ENCODE measurements around the gene KIF17. TPM values are rescaled to one million over a fixed set of nuclear protein-coding genes. Genes with fewer than 3 reads are reported as not detected.
"Not testable (repeated sequence)": the region's sequence is repeated elsewhere in the genome, so short reads cannot be mapped to it uniquely, and the experiment has no call there.

KIF17 gene
- total RNA-seq, 1 experiment from 2014 or later = 0.86 TPM

GRCh38 chr1:20727746-20728316 is 10.0 kb upstream of the KIF17 start:
- no peak for DNase-seq (ENCODE audit: low read depth)

- DNase-seq (ENCODE audit: low read depth) = no peak
Measured at GRCh38 chr1:20726932-20727745, 9.3 kb upstream of the KIF17 start.

DNA sequence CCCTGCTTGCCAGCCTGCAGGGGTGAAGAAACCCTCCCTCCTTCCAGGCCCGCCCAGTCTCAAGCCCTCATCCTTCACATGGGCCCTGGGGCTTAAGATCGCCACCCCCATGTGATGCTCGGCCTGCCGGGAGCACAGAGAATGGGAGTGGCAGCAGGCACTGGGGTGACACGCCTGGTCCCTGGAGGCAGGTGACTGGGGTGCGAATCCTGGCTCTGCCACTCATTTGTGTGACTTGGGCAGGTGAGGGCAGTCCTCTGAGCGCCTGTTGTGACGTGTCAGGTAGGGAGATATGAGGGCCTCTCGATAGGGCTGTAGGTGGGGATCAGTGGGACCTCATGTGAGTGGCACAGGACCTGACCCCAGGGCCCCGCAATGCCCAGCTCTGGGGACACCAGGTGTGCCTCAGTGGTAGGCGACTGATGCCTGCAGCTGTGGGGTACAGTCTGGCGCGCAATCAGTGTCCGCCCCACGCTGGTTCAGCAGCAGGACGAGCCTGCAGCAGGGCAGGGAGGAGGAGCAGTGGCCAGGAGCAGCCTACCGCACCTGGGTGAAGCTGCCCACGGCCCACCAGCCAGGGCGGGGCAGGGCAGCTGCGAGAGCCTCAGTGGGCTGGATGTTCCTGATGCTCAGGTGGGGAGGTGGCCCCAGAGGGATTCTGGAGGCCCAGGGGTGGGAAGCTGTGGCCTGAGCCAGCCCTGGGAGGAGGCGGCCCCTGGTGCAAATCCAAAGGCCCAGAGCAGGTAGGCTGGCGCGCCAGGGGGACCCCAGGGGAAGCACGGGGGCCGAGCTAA is 8.5 kb upstream of the KIF17 start:
- DNase-seq (ENCODE audit: low read depth) = no peak

- peak; percentile 78 for DNase-seq (ENCODE audit: low read depth)
Measured at GRCh38 chr1:20725189-20726117, 7.6 kb upstream of the KIF17 start.

- DNase-seq (ENCODE audit: low read depth) = no peak
Measured at GRCh38 chr1:20724364-20725188, 6.8 kb upstream of the KIF17 start.

GRCh38 chr1:20723537-20724363 is 5.9 kb upstream of the KIF17 start:
- no peak for DNase-seq (ENCODE audit: low read depth)

DNA sequence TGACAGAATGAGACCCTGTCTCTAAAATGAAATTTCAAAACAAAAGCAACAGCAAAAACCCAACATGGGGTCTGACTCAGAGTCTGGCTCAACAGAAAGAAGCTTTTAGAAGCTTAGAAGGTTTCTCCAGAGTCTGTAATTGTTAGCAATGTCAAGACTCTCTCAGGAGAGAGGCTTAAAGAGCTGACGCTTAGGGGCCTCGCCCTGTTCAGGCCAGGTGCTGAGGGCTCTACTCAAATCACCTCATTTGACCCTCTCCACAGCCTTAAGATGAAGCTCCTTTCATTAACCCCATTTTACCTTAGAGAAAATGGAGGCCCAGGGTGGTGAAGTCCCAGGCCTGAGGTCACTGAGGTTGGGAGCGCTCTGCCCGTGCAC is 5.3 kb upstream of the KIF17 start:
- no peak for DNase-seq (ENCODE audit: low read depth)

GRCh38 chr1:20721117-20722061 is 3.6 kb upstream of the KIF17 start:
- no peak for DNase-seq (ENCODE audit: low read depth)

DNA sequence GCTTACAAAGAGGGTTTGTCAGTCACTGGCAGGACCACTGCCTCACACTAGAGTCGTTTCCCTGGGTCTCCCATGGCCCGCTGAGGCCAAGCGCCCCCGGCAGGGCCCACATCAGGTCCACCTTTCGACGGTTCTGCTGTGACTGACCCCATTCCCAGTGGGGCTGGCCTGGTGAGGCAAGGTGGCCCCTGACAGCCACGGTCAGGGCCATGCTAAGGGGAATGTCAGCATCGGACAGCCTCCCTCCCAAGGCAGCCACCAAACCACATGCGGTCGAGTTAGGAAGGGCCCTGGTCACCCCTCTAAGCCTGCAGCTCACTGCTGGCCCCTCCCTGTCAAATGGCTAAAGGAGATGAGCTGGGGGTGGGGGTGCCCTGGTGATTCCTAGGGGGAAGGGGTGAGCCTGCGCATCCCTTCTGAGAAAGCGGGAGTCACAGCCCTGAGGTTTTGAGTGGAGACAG is 2.9 kb upstream of the KIF17 start:
- no peak for DNase-seq (ENCODE audit: low read depth)

GRCh38 chr1:20719871-20720620 is 2.2 kb upstream of the KIF17 start:
- DNase-seq (ENCODE audit: low read depth) = no peak

GRCh38 chr1:20719261-20719660 is 1.5 kb upstream of the KIF17 start:
- no peak for DNase-seq (ENCODE audit: low read depth)

DNA sequence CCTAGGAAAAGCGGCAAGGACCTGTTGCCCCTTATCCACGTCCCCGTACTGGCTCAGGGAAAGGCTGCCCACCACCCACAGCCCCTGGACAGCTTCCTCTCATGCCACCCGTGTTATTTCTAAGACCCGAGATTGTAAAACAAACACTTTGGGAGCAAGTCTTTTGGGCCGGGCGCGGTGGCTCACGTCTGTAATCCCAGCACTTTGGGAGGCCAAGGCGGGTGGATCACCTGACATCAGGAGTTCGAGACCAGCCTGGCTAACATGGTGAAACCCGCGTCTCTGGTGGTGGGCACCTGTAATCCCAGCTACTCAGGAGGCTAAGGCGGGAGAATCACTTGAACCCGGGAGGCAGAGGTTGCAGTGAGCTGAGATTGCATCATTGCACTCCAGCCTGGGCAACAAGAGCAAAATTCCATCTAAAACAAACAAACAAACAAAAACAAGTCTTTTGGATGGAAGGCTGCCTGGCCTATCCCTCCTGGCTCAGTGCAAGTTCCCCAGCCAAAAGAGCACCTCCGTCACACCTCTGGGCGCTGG is 606 bp upstream of the KIF17 start:
- DNase-seq (ENCODE audit: low read depth) = not testable (repeated sequence)

DNA sequence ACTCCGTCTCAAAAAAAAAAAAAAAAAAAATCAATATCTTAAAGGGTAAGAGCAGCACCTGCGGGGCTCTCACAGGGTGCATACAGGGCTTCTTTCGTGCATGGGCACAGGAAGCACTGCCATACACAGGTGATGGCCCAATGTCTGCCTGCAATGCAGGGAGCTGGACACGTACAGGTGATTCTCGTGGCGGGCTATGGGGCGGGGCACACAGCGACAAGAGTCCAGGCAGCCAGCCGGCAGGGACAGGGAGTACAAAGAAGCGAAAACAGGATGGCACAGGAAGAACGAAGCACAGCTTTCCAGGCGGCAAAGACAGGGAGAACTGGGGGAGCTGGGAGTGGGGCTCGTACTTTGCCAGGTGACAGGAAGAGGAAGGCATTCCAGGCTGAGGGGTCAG is 1.6 kb downstream of the KIF17 start:
- DNase-seq (ENCODE audit: low read depth) = no peak

DNA sequence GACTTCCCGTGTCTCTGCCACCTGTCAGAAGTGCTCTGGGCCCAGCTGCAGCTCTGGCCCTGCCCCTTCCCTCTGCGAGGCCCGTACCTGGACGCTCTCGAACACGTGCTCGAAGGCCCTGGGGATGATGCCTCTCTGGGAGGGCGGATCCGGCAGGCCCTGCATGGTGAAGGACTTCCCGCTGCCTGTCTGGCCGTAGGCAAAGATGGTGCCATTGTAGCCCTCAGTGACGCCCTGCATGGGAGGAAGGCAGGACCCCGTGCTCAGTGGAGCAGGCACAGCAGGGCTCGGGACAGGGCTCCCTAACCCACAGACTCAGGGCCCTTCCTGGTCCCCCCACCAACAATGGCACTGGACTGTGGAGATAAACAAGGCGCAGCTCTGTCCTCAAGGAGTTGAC is 2.4 kb downstream of the KIF17 start:
- DNase-seq (ENCODE audit: low read depth) = no peak

DNA sequence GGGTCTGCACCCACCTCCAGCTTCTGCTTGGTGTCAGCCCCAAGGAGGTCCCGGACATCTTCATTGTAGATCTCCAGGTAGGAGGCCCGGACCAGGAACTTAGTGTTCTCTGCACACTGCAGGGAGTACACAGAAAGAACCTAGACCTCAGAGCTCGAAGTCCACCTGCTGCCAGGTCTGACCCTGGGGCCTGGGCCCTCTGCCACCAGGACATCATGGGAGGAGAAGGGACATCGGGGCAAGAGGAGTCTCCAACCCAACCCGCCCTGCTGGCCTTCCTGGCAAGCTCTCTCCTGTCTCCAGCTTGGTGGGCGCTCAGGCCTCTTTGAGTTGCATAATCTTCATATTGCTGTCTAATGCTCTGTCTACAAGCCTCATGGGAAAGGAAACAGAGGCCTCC is 4.4 kb downstream of the KIF17 start:
- DNase-seq (ENCODE audit: low read depth) = no peak

- peak; percentile 22 for DNase-seq (ENCODE audit: low read depth)
Measured at GRCh38 chr1:20712215-20712577, 5.6 kb downstream of the KIF17 start.

Data from M059J (cell line).